ENCODE data around the gene STARD10.

The STARD10 gene

DNA sequence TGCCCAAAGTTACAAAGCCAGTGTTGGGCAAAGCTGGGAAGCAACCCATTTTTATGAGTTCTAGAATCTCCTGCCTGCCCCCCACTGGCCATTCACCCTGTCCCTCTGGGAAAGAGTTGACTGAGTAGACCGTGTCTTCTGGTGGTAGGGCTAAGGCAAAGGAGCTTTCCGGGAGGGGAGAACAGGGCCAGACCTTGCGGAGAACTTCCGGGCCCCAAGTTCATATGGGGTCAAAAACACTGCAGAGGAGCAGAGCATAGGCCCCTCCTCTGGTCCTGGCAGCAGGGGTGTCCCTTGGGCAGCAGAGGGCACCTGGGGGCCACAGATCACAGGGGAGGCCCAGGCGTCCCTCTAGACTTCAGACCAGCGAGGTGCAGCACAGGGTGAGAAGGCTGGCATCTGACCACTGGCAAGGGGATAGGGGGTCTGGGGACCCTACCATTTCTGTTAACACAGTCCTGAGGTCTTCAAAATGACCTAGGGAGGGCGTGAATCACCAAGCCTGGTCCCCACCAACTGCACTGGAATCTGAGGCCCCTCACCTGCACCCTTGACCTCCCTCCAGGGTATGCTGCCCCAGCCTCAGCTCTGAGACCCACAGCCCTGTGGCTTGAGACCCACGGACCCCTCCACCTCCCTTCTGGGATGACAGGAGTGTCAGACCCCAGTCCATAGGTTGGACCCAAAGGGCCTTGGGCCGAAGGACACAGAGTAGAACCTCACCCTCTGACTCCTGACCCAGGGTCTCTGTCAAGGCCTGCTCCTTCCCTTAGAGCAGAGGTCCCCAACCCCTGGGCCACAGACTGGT, 40.3 kb downstream of the STARD10 start:
- peak overlapping the region in 6 of 10 experiments; percentile 86 to 99 (median 92); a peak in 4 of 20 replicates for H3K4me3 ChIP-seq
- H3K27ac ChIP-seq: peak overlapping the region in 9 of 11 experiments; percentile 78 to 92 (median 89); a peak in 15 of 22 replicates

DNA sequence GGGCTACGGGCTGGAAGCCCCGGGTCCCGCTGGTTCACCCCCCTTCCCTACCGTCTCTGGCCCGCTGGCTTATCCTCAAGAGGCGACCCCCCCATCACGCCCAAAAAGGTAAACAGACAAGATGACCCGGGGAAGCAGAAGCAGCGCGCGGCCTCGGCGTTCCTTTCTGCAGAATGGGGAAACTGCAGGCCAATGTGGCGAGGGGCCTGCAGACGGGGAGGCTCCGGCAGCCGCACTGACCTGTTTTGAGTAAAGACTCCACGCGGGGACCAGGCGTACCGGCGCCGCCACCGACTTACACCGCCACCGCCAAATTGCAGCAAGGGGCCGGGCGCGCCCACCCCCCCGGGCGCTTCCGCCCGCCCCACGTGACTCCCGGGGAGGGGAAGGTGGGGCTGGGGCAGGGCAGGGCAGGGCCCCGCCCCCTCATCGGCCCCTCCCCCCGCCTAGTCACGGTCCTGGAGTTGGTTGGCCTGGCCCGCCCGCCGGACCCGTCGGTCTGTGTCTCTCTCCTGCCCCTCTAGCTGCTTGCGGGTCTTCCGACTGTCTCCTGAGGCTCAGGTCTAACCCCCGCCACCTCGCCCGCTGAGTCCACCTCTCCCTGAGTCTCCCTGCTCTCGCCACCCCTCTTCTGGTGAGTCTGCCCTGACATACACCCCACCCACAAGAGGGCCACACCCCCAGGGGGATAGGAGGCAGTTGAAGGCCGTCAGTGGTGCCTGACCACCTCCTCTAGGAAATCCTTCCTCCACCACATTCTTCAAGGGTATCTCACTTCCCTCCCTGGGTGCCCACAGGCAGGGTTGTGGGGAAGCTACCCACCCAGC, 41.5 kb downstream of the STARD10 start, which contains the start of gene ARAP1:
TSS of gene ARAP1 (minus strand) at position 321 of the 827 bp plus-strand sequence. CDS start 25,280 bp downstream, outside the sequence.
- Histone ChIP-seq H3K27me3 (no peaks in the 10 kb centered on the region), H3K9me3 (replicated peaks in 1 of 11) (no peaks in the 10 kb centered on the region), H4K20me1 (peaks cover 4 to 56% (median 31%) of the 10 kb centered on the region in 11 experiments; a peak in 20 of 22 replicates), H3K27ac (peak within 1 kb of the TSS; percentile 61 to 92 (median 86); a peak in 21 of 22 replicates), H3K36me3 (peaks cover 0 to 18% (median 7%) of the 10 kb centered on the region in 11 experiments; a peak in 10 of 22 replicates), H3K9ac (peak within 1 kb of the TSS; percentile 80 to 90 (median 87)), H3K4me2 (peak within 1 kb of the TSS; percentile 92 to 100 (median 98)), H3K4me1 (peaks cover 39 to 76% (median 60%) of the 10 kb centered on the region in 10 experiments), H3K4me3 (peak within 1 kb of the TSS; percentile 63 to 99 (median 88))
- TF ChIP-seq Cebpa-rat (IDR thresholded peaks at IDR 0.05): peak in 1 of 11 experiments; percentile 39; a peak in 1 of 22 replicates

More for the DNA sequence above, 40.3 kb downstream of the STARD10 start:
- Histone ChIP-seq H3K9ac (peak overlapping the region in 8 of 11 experiments; percentile 23 to 90 (median 86); a peak in 11 of 22 replicates), H4K20me1 (peaks cover 4 to 43% (median 22%) of the 10 kb centered on the region in 11 experiments; a peak in 17 of 22 replicates), H3K27me3 (no peaks in the 10 kb centered on the region), H3K4me1 (peaks cover 39 to 74% (median 60%) of the 10 kb centered on the region in 10 experiments), H3K36me3 (peaks cover 0 to 15% (median 0%) of the 10 kb centered on the region in 11 experiments; a peak in 7 of 22 replicates), H3K4me2 (peak overlapping the region; percentile 92 to 100 (median 98)), H3K9me3 (replicated peaks in 1 of 11) (no peaks in the 10 kb centered on the region)
- TF ChIP-seq Cebpa-rat (IDR thresholded peaks at IDR 0.05): no peak

DNA sequence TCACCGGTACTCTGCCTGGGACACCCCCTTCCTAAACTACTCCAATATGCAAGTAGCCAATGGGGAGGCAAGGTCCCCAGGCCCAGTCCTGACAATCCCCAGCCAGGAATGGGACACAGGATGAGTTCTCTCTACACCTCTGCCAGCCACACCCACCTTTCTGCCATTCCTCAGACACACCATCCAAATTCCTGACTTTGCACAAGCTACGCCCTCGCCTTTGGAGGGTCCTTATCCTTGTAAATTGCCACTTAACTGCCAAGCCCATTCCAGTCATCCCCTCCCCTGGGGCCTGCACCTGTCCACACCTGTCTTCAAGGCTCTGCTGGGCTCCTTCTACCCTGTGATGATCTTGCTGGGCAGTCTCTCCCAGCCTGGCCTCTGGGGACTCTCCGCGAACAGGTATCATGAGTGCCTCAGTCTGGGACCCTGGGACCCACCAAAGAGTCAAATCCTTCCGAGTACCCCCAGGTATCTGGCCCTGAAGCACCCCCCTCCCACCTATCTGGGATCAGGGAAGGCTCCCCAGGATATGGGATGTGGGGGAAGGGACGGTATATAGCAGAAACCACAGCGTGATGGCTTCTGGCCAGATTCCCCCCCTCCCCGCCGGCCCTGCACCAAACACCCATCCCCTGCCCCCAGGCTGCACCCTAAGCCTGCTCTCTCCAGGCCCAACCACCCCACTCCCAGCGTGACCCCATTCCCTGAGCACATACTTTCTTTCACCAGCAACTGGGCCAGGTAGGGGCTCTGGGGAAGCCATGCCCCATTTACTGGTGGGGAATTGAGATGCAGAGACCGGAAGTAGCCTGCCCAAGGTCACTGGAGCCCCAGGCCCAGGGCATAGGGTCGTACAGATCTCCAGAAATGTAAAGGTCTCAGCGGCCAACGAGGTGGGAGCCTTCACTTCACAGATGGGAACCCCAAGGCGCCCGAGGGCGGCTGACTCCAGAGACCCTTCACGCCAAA, 42.4 kb downstream of the STARD10 start:
- H3K27ac ChIP-seq: peak overlapping the region; percentile 61 to 92 (median 86); a peak in 21 of 22 replicates
- H3K36me3 ChIP-seq: peaks cover 0 to 17% (median 6%) of the 10 kb centered on the region in 11 experiments; a peak in 9 of 22 replicates
- H3K27me3 ChIP-seq: no peaks in the 10 kb centered on the region
- peaks cover 39 to 83% (median 64%) of the 10 kb centered on the region in 10 experiments for H3K4me1 ChIP-seq
- H3K4me2 ChIP-seq: peak overlapping the region; percentile 92 to 100 (median 98)
- H3K4me3 ChIP-seq: peak overlapping the region; percentile 63 to 99 (median 88)
- H3K9ac ChIP-seq: peak overlapping the region; percentile 80 to 90 (median 87)
- no peaks in the 10 kb centered on the region for H3K9me3 ChIP-seq (replicated peaks in 1 of 11)
- no peak for TF ChIP-seq Cebpa-rat (IDR thresholded peaks at IDR 0.05)
- H4K20me1 ChIP-seq: peaks cover 4 to 63% (median 38%) of the 10 kb centered on the region in 11 experiments; a peak in 20 of 22 replicates

DNA sequence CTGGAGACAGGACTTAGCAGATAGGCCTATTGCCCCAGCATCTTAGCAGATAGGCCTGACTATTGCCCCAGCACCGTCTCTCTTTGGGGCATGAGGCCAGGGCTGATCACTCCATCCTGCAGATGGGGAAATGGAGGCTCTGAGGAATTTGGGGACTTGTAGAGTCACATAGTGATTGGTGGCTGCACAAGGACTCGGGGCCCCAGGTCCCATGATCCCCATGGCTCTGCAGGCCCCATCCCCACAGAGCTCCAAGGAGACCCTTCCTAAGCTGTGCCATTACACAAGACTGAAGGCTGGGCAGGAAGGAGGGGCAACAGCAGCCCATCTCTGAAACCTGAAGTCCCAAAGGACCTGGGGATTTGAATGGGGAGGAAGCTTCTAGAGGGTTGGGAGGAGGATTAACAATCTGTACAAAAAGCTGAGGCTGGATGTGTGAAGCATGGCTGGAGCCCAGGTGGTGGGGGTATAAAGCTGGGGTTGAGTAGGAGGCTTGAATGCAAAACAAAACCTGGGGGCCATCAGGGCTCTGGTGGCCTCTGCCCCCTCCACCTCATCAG, 43.2 kb downstream of the STARD10 start:
- Histone ChIP-seq H3K4me3 (peak overlapping the region; percentile 63 to 99 (median 88)), H3K9me3 (replicated peaks in 1 of 11) (no peaks in the 10 kb centered on the region), H3K4me1 (peaks cover 41 to 86% (median 69%) of the 10 kb centered on the region in 10 experiments), H3K9ac (peak overlapping the region; percentile 80 to 90 (median 87); a peak in 21 of 22 replicates), H3K27me3 (no peaks in the 10 kb centered on the region), H3K27ac (peak overlapping the region in 8 of 11 experiments; percentile 78 to 92 (median 90); a peak in 14 of 22 replicates), H3K36me3 (peaks cover 0 to 21% (median 6%) of the 10 kb centered on the region in 11 experiments; a peak in 9 of 22 replicates), H4K20me1 (peaks cover 10 to 71% (median 45%) of the 10 kb centered on the region in 11 experiments; a peak in 21 of 22 replicates), H3K4me2 (peak overlapping the region; percentile 92 to 100 (median 98))
- TF ChIP-seq Cebpa-rat (IDR thresholded peaks at IDR 0.05): no peak; a peak in 1 of 22 replicates

DNA sequence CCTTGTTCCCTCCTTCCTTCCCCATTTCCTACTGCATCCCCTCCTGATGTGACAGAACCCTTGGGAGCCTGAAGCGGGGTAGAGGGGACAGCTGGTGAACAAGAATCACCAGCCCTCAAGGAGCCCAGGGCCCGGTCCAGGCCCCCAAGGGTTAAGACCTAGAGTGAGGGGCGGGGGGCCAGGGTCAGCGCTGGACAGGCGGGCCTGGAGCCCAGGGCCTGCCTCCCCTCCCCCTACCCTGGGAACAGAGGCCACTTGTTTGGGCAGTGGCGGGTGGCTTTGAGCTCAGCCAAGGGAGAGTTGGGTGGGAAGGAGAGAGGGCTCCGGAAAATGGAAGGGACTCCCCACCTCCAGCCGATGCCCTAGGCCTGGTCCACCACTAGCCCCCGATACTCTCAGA, 43.8 kb downstream of the STARD10 start:
- Histone ChIP-seq H3K4me1 (peaks cover 45 to 87% (median 72%) of the 10 kb centered on the region in 10 experiments), H3K27me3 (no peaks in the 10 kb centered on the region), H3K27ac (peak overlapping the region in 7 of 11 experiments; percentile 33 to 92 (median 54); a peak in 12 of 22 replicates), H3K36me3 (peaks cover 0 to 24% (median 6%) of the 10 kb centered on the region in 11 experiments; a peak in 9 of 22 replicates), H3K4me3 (peak overlapping the region in 6 of 10 experiments; percentile 14 to 99 (median 92); a peak in 9 of 20 replicates), H3K9ac (peak overlapping the region in 7 of 11 experiments; percentile 11 to 90 (median 86); a peak in 10 of 22 replicates), H4K20me1 (peaks cover 13 to 76% (median 49%) of the 10 kb centered on the region in 11 experiments; a peak in 21 of 22 replicates), H3K9me3 (replicated peaks in 1 of 11) (no peaks in the 10 kb centered on the region), H3K4me2 (peak overlapping the region; percentile 92 to 100 (median 98))
- TF ChIP-seq Cebpa-rat (IDR thresholded peaks at IDR 0.05): no peak

DNA sequence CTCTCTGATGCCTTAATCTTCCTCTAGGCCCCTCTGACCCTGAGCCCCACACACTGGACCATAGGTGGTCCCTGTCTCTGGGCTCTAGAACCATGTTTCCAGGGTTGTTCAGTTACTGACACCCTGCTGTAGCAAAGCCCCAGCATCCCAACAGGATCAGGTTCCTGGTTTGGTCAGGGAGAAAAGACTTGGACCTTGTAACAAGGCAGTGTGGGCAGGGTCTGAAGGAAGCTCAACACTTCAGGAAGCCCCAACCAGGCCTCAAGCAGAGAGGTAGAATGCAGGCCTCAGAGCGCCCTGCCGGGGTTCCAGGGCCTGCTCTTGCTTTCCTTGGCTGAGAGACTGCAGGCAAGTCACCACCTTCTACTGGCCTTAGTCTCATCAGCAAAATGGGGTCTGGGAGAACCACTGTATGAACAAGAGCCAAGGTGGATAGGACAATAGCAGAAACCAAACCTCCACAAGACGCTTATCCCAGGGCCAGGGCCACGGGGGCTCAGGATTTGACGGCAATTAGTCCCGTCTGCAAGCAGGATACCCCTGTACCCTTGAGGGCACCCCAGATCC, 46.5 kb downstream of the STARD10 start:
- no peaks in the 10 kb centered on the region for H3K27me3 ChIP-seq
- TF ChIP-seq Cebpa-rat (IDR thresholded peaks at IDR 0.05): no peak
- H3K9ac ChIP-seq: peak overlapping the region in 5 of 11 experiments; percentile 1 to 39 (median 25); a peak in 5 of 22 replicates
- H3K4me2 ChIP-seq: peak overlapping the region in 7 of 11 experiments; percentile 1 to 43 (median 29); a peak in 9 of 22 replicates
- H3K9me3 ChIP-seq (replicated peaks in 1 of 11): no peaks in the 10 kb centered on the region
- peaks cover 34 to 89% (median 74%) of the 10 kb centered on the region in 11 experiments for H4K20me1 ChIP-seq
- no peak overlapping the region for H3K4me3 ChIP-seq
- H3K4me1 ChIP-seq: peaks cover 53 to 87% (median 77%) of the 10 kb centered on the region in 10 experiments
- H3K27ac ChIP-seq: peak overlapping the region in 3 of 11 experiments; percentile 10 to 26 (median 21); a peak in 2 of 22 replicates
- peaks cover 0 to 24% (median 6%) of the 10 kb centered on the region in 11 experiments; a peak in 9 of 22 replicates for H3K36me3 ChIP-seq
